ENCODE results near the gene FBLN1. TPM values are rescaled to one million over a fixed set of nuclear protein-coding genes. Genes with fewer than 3 reads are reported as not detected.

FBLN1 gene
- total RNA-seq, 1 donor = 256 TPM

DNA sequence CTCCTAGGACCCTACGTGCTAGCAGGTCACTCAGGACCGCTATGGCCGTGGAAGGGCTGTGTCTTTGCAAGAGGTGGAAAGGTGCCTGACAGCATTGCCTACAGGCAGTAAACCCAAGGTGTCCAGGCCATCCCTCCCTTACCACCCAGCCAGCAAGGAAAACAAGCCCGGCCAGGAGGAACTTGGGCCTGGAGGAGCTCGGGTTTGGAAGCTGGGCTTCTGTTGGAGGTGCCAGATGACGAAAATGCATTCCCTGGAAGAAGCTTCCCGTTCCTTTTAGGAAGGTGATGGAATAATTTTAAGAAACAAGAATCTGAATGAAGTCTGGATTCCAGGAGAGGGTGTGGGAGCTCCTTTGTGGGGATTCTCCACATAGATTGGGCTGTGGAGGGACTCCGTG lies 23.6 kb downstream of the FBLN1 start:
- TF ChIP-seq, protein P1, sequence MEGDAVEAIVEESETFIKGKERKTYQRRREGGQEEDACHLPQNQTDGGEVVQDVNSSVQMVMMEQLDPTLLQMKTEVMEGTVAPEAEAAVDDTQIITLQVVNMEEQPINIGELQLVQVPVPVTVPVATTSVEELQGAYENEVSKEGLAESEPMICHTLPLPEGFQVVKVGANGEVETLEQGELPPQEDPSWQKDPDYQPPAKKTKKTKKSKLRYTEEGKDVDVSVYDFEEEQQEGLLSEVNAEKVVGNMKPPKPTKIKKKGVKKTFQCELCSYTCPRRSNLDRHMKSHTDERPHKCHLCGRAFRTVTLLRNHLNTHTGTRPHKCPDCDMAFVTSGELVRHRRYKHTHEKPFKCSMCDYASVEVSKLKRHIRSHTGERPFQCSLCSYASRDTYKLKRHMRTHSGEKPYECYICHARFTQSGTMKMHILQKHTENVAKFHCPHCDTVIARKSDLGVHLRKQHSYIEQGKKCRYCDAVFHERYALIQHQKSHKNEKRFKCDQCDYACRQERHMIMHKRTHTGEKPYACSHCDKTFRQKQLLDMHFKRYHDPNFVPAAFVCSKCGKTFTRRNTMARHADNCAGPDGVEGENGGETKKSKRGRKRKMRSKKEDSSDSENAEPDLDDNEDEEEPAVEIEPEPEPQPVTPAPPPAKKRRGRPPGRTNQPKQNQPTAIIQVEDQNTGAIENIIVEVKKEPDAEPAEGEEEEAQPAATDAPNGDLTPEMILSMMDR (IDR thresholded peaks at IDR 0.05; ENCODE audit: insufficient read depth, low read depth, low read length) = no peak
- H3K4me3 ChIP-seq (ENCODE audit: low read depth, low read length) = no peak overlapping the region
- no peak for DNase-seq (ENCODE audit: low read depth)

DNA sequence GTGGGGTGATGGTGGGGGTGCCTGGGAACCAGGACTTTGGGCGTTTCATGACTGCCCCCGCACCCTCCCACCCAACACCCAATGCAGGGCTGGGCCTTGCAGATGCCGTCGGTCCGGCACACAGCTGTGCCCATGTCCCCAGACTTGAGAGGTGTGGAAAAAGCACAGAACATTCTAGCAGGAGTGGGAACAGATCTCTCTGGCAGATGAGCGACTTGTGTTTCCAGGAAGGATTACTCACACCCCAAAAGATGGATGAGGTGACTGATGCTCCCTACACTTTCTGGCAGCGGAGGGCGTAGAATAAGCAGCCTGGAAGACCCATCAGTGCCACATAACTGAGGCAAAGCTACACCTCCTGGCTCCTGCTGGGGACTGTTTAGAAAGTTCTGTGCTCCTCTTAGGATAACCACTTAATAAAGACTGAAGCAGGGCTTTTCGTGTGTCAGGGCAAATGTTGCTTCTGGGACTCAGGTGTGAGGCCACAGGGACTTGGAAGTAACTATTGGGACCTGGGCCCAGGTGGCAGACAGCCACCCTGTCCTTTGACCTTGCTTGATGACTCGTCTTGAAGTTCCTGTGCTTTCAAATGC lies 24.2 kb downstream of the FBLN1 start:
- TF ChIP-seq, protein P1 (IDR thresholded peaks at IDR 0.05; ENCODE audit: insufficient read depth, low read depth, low read length) = no peak
- DNase-seq (ENCODE audit: low read depth) = no peak

DNA sequence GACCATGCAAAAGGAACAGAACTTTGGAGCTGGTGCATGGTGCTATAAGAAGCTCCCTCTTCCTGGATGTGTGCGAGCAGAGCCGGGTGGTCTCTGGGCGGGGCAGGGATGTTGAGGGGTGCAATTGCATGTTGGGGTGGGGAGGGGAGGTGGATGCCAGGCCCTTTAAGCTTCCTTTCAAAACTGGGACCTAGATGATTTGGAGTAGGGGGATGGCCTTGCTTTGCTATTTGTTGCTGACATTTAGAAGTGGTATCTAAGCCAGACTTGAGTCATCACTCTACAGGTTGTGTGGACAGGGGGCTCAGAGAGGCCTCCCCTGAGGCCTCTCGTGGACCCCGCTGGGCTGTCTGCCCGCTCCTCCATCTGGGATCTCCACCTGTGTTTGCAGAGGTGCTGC lies 24.8 kb downstream of the FBLN1 start:
- TF ChIP-seq, protein P1 (IDR thresholded peaks at IDR 0.05; ENCODE audit: insufficient read depth, low read depth, low read length) = no peak
- no peak for DNase-seq (ENCODE audit: low read depth)
- H3K4me3 ChIP-seq (ENCODE audit: low read depth, low read length) = no peak overlapping the region

More for the DNA sequence above, 24.2 kb downstream of the FBLN1 start:
- H3K4me3 ChIP-seq (ENCODE audit: low read depth, low read length) = no peak overlapping the region

DNA sequence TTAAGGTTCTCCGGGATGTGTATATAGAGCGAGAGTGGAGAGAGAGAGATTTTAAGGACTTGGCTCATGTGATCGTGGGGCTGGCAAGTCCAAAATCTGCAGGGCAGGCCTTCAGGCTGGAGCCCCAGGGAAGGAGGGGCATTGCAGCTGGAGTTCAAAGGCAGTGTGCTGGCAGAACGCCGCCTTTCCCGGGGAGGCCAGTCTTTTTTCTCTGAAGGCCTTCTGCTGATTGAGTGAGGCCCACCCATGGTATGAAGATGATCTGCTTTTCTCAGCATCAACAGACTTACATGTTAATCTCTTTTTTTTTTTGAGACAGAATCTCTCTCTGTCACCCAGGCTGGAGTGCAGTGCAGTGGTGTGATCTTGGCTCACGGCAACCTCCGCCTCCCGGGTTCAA lies 25.4 kb downstream of the FBLN1 start:
- TF ChIP-seq, protein P1 (IDR thresholded peaks at IDR 0.05; ENCODE audit: insufficient read depth, low read depth, low read length) = no peak
- H3K4me3 ChIP-seq (ENCODE audit: low read depth, low read length) = no peak overlapping the region
- DNase-seq (ENCODE audit: low read depth) = no peak

DNA sequence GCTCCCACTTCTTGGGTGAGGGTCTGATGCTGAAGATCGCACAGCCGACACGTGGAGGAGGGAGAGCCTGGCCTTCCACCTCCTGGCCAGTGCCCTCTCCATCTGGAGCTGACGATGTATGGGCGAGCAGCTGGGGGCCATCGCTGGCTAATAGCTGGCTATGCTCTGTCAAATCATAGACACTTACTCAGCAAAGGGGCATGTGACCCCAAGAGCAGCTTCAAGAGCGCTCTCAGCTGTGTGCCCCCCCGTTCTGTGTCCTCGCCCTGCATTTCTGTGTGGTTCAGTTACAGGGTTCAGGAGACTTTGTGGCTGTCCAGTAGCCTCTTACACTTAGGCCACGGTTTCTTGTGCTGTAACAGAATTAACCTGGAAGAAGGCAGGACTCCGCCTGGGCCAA lies 26.4 kb downstream of the FBLN1 start:
- DNase-seq (ENCODE audit: low read depth) = peak; percentile 76
- TF ChIP-seq, protein P1 (IDR thresholded peaks at IDR 0.05; ENCODE audit: insufficient read depth, low read depth, low read length) = no peak
- no peak overlapping the region for H3K4me3 ChIP-seq (ENCODE audit: low read depth, low read length)

DNA sequence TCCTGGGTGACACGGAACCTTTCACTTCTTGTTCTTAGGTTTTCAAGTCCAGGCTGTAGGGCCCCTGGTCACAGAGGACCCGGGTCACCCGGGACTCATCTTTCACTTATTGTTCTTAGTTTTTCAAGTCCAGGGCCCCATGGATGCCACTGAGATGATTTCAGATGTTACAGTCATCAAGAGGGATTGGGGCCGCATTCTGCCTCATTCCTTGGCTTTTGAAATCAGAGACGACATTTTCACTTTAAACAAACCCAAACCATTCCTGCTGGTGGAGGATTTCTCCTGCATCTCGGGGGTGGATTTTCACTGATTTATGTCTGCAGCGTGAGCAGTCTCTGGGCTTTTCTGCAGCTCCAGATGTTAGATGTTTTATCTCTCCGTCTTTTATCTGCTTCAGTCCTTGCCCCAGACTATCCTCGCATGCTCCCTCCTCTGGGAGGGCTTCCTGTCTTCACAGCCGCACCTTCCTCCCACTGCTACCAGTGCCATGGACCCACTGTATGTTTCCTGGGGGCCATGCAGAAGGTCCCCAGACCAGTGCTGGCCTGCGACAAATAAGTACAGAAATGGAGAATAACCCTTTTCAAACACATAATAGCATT lies 27.4 kb downstream of the FBLN1 start:
- peak; percentile 96 for DNase-seq (ENCODE audit: low read depth)
- no peak overlapping the region for H3K4me3 ChIP-seq (ENCODE audit: low read depth, low read length)

More for the DNA sequence above, 27.4 kb downstream of the FBLN1 start:
- TF ChIP-seq, protein P1 (IDR thresholded peaks at IDR 0.05; ENCODE audit: insufficient read depth, low read depth, low read length) = no peak

Data from fibroblast of villous mesenchyme (primary cell).